Thoracic aorta (tissue), 2 donors: ENCODE data around the gene TMEM256. TPM values are rescaled to one million over a fixed set of nuclear protein-coding genes. Genes with fewer than 3 reads are reported as not detected.
A peak's percentile ranks its signal among the peaks of the same experiment; 100 is the strongest.

Source experiments
- ATAC-seq: fragments of 150-250 bp; one replicate; pipeline ENCODE4 v1.8.0; 2017; ENCODE audit warnings: low read depth; ENCODE audit not compliant: insufficient number of reproducible peaks, low FRiP score
- DNase-seq: peaks from one replicate; pipeline ENCODE4 v3.0.0-alpha.2; 2020; ENCODE audit warnings: low spot score
- H3K27ac ChIP-seq, 2 donors: fragments of 200-600 bp; sonication (generic); 1 replicate in 1 of 2; 2 replicates in 1 of 2; pipeline ENCODE4 v1.5.1; 2016; ENCODE audit warnings: mild to moderate bottlenecking in 2 of 2, moderate library complexity in 2 of 2
- H3K27me3 ChIP-seq: fragments of 200-600 bp; sonication (generic); replicated peaks from 2 replicates; pipeline ENCODE4 v1.6.0; 2016; ENCODE audit warnings: mild to moderate bottlenecking; ENCODE audit not compliant: insufficient read depth
- H3K36me3 ChIP-seq: fragments of 200-600 bp; sonication (generic); one replicate; pipeline ENCODE4 v1.5.1; 2016
- H3K4me1 ChIP-seq, 2 donors: fragments of 200-600 bp; sonication (generic); 1 replicate in 1 of 2; 2 replicates in 1 of 2; pipeline versions ENCODE4 v1.5.1 to v1.6.0; 2016; ENCODE audit warnings: low read depth in 2 of 2, mild to moderate bottlenecking in 1 of 2; ENCODE audit not compliant: control insufficient read depth in 1 of 2
- H3K4me3 ChIP-seq: fragments of 200-600 bp; sonication (generic); 2 replicates; pipeline ENCODE4 v1.5.1; 2016; ENCODE audit warnings: mild to moderate bottlenecking
- H3K9me3 ChIP-seq: fragments of 200-600 bp; sonication (generic); 2 replicates; pipeline ENCODE4 v1.5.1; 2016
- total RNA-seq, 2 donors: library from RNA; depleted of rRNA; stranded (reverse); fragments of >200 nt; gene quantifications; one replicate each; pipeline versions ENCODE4 v1.1.0 to v1.2.3, GENCODE V29; 2016
- TF ChIP-seq, protein P1 (sequence below): fragments of 200-600 bp; sonication (generic); IDR thresholded peaks from one replicate; pipeline ENCODE4 v1.5.1; 2019; ENCODE audit warnings: antibody characterized with exemption

The TMEM256 gene
- total RNA-seq, 2 donors from 2014 or later, result 27.9 to 88.9 TPM

DNA sequence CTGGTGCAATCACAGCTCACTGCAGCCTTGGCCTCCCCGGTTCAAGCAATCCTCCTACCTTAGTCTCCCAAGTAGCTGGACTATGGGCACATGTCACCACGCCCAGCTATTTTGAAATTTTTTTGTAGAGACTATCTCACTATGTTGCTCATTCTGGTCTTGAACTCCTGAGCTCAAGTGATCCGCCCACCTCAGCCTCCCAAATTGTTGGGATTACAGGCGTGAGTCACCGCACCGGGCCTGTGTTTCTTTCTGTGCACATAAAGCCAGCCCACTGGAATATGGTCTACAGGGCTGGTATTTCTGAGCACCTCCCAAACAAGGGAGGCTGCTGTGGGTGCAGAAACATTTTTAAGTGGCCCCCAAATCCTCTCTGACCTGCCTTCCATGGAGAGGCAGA is 40.6 kb downstream of the TMEM256 start:
- no peaks in the 10 kb centered on the region for H3K36me3 ChIP-seq
- DNase-seq (no peak), ATAC-seq (no peak)
- no peaks in the 10 kb centered on the region for H3K9me3 ChIP-seq
- no peaks in the 10 kb centered on the region for H3K27me3 ChIP-seq
- TF ChIP-seq, protein P1, sequence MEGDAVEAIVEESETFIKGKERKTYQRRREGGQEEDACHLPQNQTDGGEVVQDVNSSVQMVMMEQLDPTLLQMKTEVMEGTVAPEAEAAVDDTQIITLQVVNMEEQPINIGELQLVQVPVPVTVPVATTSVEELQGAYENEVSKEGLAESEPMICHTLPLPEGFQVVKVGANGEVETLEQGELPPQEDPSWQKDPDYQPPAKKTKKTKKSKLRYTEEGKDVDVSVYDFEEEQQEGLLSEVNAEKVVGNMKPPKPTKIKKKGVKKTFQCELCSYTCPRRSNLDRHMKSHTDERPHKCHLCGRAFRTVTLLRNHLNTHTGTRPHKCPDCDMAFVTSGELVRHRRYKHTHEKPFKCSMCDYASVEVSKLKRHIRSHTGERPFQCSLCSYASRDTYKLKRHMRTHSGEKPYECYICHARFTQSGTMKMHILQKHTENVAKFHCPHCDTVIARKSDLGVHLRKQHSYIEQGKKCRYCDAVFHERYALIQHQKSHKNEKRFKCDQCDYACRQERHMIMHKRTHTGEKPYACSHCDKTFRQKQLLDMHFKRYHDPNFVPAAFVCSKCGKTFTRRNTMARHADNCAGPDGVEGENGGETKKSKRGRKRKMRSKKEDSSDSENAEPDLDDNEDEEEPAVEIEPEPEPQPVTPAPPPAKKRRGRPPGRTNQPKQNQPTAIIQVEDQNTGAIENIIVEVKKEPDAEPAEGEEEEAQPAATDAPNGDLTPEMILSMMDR, result no peak
- no peak overlapping the region for H3K4me3 ChIP-seq
- no peak overlapping the region for H3K27ac ChIP-seq
- no peaks in the 10 kb centered on the region for H3K4me1 ChIP-seq

DNA sequence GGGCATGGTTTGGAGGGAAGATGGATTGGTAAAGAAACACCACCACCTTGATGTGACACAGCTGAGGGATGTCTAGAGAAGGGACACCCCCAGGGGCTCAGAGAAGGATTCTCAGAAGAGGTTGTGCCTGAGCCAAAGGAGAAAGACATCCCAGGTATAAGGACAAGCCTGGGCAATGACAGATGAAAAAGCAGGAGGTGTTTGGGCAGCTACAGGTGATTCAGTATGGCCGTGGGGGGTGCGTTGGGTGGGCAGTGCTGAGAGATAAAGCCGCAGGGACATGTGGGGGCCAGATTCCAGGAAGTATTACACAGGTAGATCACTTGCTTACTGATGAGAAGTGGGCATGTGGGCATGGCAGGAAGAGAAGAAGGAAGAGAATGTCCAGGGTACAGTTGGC is 42.0 kb downstream of the TMEM256 start:
- Histone ChIP-seq H3K4me1 (no peaks in the 10 kb centered on the region), H3K9me3 (no peaks in the 10 kb centered on the region), H3K27me3 (no peaks in the 10 kb centered on the region), H3K36me3 (no peaks in the 10 kb centered on the region), H3K27ac (no peak overlapping the region), H3K4me3 (no peak overlapping the region)
- TF ChIP-seq, protein P1, result no peak
- no peak for DNase-seq
- no peak for ATAC-seq

DNA sequence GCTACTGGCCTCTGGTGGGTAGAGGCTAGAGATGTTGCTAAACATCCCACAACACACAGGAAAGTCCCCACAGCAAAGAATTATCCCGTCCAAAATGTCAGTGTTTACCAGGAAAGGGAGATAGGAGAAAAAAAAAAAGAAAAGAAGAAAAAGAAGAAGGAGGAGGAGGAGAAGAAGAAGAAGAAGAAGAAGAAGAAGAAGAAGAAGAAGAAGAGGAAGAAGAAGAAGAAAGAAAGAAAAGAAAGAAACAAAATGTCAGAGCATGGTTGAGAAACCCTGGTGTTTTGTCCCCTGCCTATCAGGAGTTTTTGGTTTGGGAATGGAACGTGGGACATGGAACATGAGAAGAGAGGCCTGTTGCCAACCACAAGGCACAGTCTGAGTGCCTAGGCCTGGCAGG is 46.5 kb downstream of the TMEM256 start:
- Histone ChIP-seq H3K4me3 (no peak overlapping the region), H3K36me3 (no peaks in the 10 kb centered on the region), H3K4me1 (peaks cover 16 to 29% of the 10 kb centered on the region in 2 donors), H3K27me3 (no peaks in the 10 kb centered on the region), H3K27ac (no peak overlapping the region), H3K9me3 (no peaks in the 10 kb centered on the region)
- DNase-seq (no peak), ATAC-seq (no peak)
- TF ChIP-seq, protein P1, result no peak

DNA sequence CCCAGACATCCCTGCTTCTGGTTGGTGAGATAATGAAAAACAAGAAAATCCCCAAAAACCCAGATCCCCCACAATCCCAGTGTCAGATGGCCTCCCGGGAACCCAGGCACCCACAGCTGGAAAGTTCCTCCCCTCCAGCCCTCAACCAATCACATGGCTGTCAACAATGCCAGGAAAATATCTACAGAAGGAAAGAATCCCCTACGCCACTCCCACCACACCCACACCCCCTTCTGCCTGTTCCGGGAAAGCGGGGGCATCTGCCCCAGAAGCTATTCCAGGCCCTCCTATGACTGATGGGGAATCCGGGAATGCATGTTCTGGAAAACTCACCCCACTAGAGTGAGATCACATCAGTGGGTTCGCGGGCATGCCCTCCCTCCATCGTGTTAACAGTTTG is 47.1 kb downstream of the TMEM256 start:
- TF ChIP-seq, protein P1, result no peak
- no peaks in the 10 kb centered on the region for H3K27me3 ChIP-seq
- no peak overlapping the region for H3K4me3 ChIP-seq
- no peaks in the 10 kb centered on the region for H3K36me3 ChIP-seq
- H3K9me3 ChIP-seq, result no peaks in the 10 kb centered on the region
- no peak overlapping the region for H3K27ac ChIP-seq
- peaks cover 16 to 29% of the 10 kb centered on the region in 2 donors for H3K4me1 ChIP-seq
- DNase-seq (no peak), ATAC-seq (no peak)

DNA sequence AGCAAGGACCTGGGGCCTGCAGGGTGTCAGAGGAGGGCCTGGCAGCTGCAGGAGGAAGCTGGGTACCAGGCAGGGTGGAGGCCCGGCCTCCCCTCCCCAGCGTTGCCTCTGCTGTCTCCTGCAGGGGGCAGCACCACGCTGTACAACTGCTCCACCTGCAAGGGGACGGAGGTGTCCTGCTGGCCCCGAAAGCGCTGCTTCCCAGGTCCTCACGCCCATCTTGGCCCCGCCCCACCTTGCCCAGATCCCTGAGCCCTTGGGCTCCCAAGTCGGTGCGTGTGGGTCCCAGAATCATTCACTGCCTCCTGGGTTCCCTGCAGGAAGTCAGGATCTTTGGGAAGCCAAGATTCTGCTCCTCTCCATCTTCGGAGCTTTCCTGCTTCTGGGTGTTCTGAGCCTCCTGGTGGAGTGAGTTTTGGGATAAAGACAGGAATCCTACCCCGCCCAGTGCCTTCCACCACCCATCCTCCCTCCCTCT is 47.8 kb downstream of the TMEM256 start:
- no peaks in the 10 kb centered on the region for H3K9me3 ChIP-seq
- H3K4me3 ChIP-seq, result no peak overlapping the region
- no peaks in the 10 kb centered on the region for H3K27me3 ChIP-seq
- DNase-seq, result no peak
- H3K4me1 ChIP-seq, result peaks cover 16 to 29% of the 10 kb centered on the region in 2 donors
- TF ChIP-seq, protein P1, result peak; percentile 82
- H3K36me3 ChIP-seq, result no peaks in the 10 kb centered on the region
- no peak overlapping the region for H3K27ac ChIP-seq
- no peak for ATAC-seq
